DMS 273 (cell line): ENCODE results near the gene FAM20A.

ENCODE experiments used
- DNase-seq: peaks from one replicate; lab custom pipeline; 2025; ENCODE audit not compliant: unreplicated experiment; lab: John Stamatoyannopoulos, UW

Gene FAM20A

DNA sequence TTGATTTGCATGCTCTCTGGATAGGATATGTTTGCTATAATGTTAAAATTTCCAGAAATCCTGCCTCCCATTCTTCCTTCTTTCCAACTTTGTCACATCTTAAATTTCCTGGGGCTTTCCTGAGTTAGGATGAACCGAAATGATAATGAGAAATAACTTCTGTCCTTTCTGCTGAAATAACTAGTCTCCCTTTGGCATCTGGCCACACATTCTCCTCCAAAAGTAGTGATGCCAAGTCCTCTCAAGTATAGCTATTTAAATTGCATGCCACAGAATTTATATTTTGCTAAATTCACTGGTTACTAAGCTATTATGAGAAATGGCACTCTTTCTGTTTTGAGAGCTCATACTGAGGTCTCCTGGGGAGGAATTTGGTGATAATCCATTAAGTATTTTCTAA lies 30.6 kb downstream of the FAM20A start:
- peak; percentile 8 for DNase-seq

DNA sequence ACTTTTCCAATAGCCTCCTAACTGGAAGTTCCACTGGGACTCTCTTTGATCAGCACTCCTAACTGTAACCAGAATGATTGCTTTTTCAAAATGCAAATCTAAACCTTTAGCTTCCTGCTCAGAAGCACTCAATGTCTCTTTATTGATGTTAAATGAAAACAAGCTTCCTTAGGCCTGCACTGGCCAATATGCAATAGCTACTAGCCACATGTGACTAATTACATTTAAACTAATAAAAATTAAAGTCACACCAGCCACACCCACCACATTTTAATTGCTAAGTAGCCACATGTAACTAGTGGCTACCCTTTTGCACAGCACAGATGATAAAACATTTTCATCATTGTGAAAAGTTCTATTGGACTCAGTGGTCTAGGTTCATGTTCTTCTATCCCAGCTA lies 31.8 kb downstream of the FAM20A start:
- no peak for DNase-seq

DNA sequence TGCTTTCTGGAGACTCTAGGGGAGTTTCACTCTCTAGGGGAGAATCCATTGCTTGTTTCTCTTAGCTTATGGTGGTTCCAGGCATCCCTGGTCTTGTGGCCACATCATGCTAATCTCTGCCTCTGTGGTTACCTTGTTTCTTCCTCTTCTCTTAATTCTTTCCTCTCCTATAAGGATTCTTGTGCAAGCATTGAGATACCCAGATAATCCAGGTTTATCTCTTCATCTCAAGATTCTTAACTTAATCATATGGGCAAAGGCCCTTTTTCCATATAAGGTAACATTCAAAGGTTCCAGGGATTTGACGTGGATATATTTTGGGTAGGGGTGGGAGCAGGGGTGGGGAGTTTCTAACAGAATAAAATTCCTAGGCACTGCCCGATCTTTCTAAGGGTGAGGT lies 32.6 kb downstream of the FAM20A start:
- DNase-seq = no peak

DNA sequence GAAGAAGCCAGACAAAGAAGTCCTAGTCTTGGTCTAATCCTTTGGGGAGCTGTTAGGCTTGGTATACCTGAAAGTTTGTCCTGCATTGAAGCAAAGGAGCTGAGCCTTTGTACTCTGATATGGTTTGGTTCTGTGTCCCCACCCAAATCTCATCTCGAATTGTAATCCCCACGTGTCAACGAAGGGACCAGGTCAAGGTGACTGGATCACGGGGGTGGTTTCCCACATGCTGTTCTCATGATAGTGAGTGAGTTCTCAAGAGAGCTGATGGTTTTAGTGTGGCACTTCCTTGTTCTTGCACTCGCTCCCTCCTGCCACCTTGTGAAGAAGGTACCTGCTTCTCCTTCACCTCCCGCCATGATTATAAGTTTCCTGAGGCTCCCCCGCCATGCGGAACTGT lies 33.6 kb downstream of the FAM20A start:
- no peak for DNase-seq

DNA sequence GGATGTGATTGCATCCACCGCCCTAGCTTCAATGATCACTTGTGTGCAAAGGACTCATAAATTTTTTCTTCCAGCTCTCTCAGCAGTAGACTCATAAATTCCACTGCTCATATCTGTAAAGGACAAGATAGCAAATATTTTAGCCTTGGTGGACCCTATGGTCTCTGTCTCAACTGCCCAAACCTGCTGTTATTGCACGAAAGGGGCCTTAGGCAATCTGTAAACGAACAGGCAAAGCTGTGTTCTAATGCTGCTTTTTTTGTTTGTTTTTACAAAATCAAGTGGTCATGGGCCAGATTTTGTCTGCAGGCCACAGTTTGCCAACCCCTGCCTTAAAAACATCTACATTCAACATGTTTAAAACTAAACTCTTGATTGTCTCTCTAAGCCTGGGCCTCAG lies 34.1 kb downstream of the FAM20A start:
- no peak for DNase-seq

DNA sequence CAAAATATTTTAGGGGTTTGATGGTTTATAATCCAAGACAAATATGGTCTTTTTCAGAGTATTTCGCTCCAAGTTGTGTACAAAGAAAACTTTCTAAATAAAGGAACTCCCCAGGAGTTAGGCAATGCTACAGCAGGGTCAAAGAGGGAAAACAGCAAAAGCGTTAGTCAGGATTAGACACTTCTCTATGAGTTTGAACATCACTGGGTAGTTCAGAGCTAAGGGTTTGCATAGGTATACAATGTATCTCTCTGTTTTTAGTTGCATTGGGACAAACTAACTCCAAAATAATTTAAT lies 34.8 kb downstream of the FAM20A start:
- no peak for DNase-seq

DNA sequence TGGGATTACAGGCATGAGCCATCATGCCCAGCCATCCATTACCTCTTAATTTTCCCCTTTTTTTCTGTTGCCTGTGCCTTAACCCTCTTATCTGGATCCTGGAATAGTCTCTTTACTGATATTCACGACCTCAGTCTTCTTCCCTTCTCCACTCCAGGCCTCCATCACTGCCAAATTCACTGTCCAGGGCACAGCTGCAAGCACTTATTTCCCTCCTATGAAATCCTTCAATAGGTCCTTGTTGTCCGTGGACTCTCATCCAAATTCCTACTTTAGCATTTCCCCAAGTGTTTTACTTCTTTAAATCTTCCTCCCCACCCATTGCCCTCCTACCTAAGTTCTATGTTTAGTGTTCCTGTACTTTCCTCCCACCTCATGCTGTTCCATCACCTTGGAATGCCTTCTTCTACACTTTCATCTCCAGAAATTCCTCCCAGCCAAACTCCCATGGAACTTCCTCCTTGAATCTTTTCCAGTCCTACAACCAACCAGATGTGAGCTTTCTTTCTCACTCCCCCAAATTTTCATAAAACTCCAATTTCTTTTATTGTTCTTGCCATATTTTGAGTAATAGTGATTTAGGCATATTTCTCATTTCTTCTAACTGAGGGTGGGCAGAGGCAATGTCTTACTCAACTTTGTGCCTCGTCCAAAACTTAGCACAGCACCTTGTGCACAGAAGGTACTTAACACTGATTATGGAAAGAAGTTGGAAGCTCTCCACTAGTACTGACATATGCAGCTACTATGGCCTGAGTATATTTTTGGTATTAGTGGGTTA lies 35.3 kb downstream of the FAM20A start:
- no peak for DNase-seq

DNA sequence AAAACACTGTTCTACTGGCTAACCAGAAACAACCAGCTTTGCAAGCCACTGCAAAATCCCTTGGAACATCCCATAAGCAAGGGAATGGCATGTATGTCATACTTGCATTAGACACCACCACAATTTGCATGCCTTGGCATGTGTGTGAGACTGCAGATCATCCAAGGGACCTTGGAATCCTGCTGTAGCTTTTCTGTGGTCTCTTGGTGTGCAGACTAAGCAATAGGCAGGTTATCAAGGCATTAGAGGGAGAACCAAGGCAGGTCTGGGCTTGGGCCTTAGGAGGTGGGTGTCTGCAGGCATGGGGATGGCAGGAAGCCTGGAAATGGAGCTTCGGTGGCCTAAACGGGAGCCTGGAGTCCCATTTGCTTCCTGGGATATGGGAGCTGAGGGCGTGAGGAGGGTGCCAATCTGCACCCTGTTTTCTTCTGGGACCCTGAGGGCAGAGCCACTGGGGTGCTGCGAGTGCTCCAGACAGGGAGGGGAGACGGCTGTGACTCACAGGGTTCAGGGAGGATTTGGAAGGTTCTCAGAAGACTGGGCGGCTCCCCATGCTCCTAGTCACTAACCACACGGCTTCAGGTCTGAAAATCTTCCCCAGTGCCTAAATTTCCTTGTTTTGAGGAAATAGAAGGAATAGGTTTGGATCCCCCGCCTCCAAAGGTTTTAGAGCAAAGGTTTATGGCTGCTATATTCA lies 36.6 kb downstream of the FAM20A start:
- no peak for DNase-seq

DNA sequence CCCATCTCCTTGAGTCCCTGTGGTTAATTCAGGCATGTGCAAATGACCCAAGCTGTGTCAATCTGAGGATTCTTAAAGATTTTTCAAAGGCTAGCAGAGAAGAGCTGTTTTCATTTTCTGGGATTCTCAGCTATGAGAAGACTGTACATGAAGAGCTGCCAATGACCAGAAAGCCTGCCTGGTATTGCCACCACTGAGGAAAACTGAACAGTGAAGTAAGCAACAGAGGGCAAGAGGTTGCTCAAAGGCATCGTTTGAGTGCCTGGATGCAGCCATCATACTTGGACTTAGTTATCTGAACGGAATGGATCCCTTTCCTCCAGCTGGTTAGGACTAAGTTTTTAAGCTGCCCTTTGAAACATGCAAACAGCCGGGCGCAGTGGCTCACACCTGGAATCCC lies 38.4 kb downstream of the FAM20A start:
- DNase-seq = no peak

DNA sequence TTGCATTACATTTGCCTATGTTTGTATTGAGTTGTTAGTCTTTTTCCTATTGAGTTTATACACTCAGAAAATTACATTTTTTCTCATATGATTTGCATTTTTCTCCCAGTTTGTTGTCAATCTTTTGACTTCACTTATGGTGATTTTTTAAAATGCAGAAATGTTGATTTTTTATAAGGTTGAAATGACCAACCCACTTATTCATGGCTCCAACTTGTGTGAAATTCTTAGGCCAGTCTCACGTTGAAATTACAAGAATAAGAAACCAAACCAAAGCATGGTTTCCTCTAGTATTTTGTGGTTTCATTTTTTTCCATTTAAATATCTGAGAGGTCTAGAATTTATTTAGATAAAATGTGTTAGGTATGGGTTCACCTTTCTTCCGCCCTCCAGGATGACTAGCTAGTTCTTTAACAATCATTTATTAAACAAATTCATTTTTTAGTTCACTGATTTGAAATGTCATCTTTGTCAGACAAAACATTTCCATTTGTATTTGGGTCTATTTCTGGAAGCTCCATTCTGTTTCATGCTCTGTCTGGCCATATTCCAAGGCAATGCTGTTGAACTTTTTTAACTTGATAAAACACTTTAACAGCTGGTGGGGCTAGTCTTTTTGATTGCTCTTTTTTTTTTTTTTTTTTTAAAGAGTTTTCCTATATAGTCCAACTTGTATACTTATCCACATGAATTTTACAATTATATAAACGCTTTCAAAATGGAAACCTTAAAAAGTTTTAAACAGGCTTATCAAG lies 40.0 kb downstream of the FAM20A start:
- DNase-seq = peak; percentile 45

DNA sequence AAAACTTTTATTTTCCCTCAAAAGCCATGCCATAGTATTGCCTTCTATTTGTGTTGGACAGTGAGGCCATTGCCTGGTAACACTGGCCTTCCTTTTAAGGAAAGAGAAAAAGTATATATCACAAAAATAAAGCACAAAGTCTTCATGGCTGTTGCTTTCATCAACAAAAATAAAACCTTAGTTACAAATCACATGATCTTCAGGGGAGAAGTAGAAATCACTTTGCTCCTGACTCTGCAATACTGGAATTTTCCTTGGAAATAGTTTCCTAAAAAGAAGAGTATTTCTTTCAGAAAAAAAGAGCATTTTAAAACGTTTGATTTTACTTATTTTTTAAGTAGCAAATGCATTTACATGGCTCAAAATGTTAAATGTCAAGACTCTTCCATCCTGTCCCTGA lies 41.9 kb downstream of the FAM20A start:
- DNase-seq = no peak

DNA sequence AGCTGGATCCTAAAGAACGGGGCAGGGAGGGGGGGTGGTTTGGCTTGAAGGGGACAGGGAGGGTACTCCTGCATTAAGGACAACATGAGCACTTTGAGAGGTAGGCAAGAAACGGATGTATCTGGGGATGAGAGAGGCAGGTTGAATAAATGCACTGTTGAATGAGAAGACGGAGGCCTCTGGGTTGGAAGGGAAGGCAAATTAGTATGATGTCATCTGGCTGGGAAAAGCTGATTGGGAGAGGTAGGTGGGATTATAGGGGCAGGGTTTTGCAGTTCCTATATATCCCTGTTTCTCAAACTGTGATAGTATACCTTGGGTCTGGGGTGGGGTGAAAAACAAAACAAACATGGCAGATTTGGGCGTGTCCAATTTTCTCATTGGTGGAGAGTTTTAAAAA lies 44.6 kb downstream of the FAM20A start:
- no peak for DNase-seq

DNA sequence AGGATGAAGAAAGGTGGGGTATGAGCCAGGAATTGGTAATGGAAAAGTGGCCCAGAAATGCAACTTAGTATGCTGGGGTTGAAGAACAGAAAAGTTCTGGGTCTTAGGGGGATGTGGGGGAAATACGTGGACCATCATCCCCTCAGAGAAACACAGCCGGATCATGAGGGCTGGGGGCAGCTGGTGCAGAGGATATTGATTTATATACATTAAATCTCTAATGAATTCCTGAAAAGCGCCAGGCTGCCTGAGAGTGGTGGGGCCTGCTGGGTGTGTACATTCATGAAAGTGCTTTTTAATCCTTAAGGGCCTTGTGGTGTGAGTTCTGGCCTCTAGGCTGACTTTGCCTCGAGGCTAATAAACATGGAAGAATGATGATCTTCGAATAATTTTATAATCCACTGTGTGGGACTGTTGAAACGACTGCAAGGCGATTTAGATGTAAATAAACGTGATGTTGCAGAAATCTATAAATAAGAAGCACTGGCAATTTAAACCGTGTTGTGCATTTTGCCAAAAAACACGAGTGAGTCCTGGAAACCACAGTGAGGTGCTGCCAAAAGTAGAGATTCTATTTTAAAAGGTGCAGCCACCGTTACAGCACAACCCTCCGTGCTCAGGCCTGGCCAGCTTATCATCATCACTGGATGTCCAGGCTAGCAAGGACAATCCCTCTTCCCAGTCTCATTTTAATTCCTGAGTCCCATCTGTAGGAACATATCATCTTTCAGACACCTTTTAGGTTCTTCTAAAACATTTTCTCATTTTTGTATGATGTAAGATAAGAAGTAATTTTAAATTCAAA lies 56.9 kb downstream of the FAM20A start:
- DNase-seq = peak; percentile 16

DNA sequence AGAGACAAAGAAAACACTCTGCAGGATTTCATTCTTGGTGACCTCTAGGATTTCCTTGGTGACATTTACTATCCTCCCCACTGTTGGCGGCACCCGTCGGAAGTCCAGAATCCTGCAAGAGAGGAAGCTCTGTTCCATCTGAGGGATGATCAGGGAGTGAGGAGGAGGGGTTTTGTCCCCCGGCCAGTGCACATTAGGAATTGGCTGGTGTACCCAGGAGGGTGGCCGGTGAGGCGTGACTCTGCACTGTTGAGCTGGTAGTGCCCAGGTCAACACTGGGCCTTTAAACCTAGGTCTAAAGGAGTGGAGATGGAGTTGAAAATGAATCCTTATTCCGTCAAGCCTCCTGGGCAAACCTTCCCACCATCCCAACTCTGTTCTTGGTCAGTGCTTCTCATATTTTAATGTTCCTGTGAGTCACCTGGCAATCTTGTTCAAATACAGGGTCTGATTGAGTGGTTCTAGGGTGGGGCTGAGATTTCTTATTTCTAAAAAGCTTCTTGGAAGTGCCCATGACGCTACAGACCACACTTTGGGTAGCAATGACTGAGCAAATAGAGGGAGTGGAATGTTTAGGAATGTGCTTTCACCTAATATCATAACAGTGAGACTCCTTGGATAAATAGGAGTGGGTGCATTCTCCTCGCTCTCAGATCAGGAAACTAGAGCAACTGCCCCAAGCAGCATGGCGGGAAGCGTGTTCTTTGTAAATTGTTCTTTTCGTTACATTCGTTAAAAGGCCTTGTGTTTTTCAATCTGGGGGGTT lies 58.3 kb downstream of the FAM20A start:
- DNase-seq = no peak

DNA sequence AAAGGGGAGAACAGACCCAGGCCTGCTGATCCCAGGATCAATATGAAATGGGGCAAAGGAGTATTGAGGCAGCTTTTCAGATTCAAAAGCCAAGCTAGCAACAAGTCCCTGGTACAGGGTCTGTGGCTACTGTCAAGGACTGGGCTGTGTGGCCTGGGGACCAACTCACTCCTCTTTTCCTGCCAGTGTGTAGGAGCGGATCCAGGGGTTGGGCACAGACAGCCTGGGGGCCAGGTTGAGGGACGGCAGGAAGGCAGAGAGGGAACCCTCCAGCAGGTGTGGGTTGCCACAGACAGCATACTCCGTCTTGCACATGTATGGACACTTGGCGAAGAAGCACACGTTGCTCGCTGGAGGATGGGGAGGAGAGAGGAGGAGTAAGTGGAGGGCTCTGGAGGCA lies 59.4 kb downstream of the FAM20A start:
- no peak for DNase-seq

DNA sequence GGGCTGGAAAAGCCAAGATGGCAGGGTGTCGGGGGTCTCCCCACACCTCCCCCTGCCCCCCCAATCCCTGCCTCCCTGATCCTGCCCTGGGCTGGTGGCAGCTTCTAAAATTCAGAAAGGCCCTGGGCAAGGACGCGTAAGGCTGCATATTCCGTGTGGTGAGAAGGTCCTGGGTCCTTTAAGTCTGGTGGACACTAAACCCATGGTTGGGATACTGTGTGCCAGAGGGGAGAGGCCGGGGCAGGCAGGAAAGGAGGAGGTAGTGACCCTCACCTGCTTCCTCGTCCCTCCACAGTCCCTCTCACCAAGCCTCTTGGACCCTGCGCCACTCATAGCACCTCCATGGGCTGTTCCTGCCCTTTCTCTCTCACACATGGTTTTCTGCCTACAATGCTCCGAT lies 60.2 kb downstream of the FAM20A start:
- DNase-seq = no peak

DNA sequence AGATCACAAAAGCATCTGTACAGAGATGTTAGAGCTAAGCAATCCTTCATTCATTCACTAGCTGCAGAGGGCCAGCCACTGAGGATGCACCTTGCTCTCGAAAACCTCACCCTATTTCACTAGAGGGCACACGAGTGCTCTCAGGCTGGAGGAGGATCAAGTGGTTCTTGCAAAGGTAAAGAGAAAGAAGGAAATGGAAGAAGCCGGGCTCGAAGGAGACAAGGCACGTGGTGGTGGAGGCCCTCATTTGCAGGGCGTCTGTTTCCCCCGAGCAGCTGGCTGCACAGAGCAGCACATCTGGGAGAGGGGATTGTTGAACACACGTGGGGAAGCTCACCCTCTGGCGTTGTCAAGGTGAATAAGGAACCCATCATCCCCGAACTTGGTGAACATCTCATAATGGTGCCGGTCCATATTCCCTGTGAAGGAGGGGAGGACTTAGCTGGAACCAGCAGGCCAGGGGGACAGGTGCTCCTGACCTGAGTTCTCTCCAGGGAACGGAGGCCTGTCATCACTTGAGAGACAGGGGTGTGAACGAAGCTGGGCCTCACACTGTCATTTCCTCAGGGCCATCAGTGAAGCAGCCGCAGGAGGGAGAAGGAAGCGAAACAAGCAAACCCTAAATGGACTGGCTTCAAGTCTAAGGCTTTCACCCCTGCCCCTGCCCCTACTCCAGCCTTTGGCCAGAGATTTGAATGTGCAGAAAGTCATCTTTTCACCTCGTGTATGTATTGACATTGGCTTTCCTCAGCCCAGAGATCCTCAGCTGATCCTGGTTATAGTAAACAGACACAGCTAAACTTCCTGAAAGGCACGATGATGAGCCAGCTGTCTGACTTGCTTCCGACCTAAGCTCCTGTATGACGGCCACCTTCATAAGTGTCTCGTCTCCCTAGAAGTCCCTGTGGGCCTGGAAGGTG lies 61.4 kb downstream of the FAM20A start:
- peak; percentile 66 for DNase-seq

DNA sequence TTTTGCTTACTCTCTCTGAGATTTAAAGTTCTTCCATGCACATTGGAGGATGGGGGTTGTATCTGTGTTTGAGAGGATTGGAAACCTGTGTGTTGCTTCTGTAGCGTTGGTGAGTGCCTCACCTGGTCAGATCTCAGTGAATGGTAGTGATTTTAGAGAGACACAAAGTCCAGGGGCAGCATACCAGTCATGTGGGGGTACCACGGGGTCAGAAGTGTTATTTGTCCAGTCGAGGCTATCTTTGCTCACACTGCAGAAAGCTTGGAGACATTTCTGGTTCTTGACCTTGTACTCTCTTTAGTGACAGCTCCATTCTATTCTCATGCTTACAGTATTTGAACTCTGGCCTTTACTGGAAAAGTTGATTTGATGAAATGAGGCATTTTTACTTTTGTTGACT lies 65.2 kb downstream of the FAM20A start:
- no peak for DNase-seq

DNA sequence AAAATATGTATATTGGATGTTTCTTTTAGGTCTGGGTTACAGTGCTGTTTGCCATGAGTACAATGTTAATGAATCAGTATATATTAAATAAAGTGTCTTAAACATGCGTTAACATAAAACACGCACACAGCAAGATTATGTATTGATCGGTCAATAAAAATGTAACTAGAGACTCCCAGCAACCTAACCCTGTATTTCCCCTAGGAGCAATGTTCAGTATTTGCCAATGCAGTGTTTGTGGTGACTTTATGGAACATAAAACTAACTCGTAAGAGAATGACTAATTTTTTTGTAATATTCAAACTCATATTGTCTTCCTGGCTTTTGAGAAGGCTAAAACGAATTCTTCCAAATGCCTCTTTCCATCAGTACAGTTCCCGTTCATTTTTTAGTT lies 66.5 kb downstream of the FAM20A start:
- no peak for DNase-seq
